ENCODE data around the gene IFNLR1. TPM values are rescaled to one million over a fixed set of nuclear protein-coding genes. Genes with fewer than 3 reads are reported as not detected.

IFNLR1 gene
- total RNA-seq, 1 experiment from 2014 or later, result 9.6 TPM

GRCh38 chr1:24210195-24210627 lies 23.1 kb upstream of the IFNLR1 start:
- Histone ChIP-seq H3K23me2 (ENCODE audit: insufficient read length, low read depth, low read length, poor library complexity, severe bottlenecking) (no peaks in the 10 kb centered on the region), H3K4ac (ENCODE audit: low read depth, low read length) (no peak overlapping the region), H3K56ac (ENCODE audit: insufficient read length, low read depth, low read length) (no peak overlapping the region), H2BK12ac (ENCODE audit: insufficient read length, low read depth, low read length) (no peak overlapping the region), H2BK20ac (ENCODE audit: low read depth, low read length, poor library complexity, severe bottlenecking) (no peak overlapping the region), H4K91ac (ENCODE audit: insufficient read length, low read depth, low read length) (no peak overlapping the region), H3K23ac (ENCODE audit: insufficient read length, low read depth, low read length) (no peak overlapping the region), H3K4me1 (ENCODE audit: insufficient read depth, low read length) (no peaks in the 10 kb centered on the region; the same call in 1 of the 2 replicates), H3K18ac (ENCODE audit: insufficient read length, low read depth, low read length) (no peak overlapping the region), H3K9ac (ENCODE audit: extremely low read depth, insufficient read length, low read length) (no peak overlapping the region), H4K8ac (replicated peaks; ENCODE audit: insufficient read length, low read depth, low read length) (no peak overlapping the region), H3K79me1 (ENCODE audit: insufficient read depth, low read depth, low read length, poor library complexity, severe bottlenecking) (no peaks in the 10 kb centered on the region), H3K9me3 (ENCODE audit: control insufficient read depth, low read depth, low read length) (no peaks in the 10 kb centered on the region), H3K27me3 (ENCODE audit: insufficient read depth, low read length) (no peaks in the 10 kb centered on the region), H3T11ph (ENCODE audit: low read length) (no peak overlapping the region), H3K14ac (ENCODE audit: insufficient read depth, low read length) (no peak overlapping the region), H3K79me2 (ENCODE audit: insufficient read depth, low read length) (no peaks in the 10 kb centered on the region), H2BK15ac (ENCODE audit: low read depth, low read length) (no peak overlapping the region), H2BK5ac (ENCODE audit: insufficient read length, low read length) (no peak overlapping the region), H3K27ac (ENCODE audit: insufficient read length, low read depth, low read length) (no peak overlapping the region), H2AK5ac (ENCODE audit: insufficient read length, low read length) (no peak overlapping the region), H4K5ac (ENCODE audit: insufficient read length, low read depth, low read length) (no peak overlapping the region), H4K20me1 (ENCODE audit: control insufficient read depth, insufficient read depth, insufficient read length) (peaks cover 2% of the 10 kb centered on the region), H2AFZ (ENCODE audit: low read length) (no peak overlapping the region), H3K4me2 (ENCODE audit: insufficient read depth, insufficient read length, low read length) (no peak overlapping the region), H2BK120ac (ENCODE audit: low read depth, low read length, poor library complexity, severe bottlenecking) (no peak overlapping the region)
- H3K4me3 Mint-ChIP-seq, result no peak overlapping the region
- H3K27ac Mint-ChIP-seq, result no peak overlapping the region; a peak in 2 of 7 replicates
- H3K36me3 Mint-ChIP-seq (ENCODE audit: insufficient read depth in 1 of 3, low read depth in 3 of 3), result no peaks in the 10 kb centered on the region
- H3K9me3 Mint-ChIP-seq, result peaks cover 0 to 10% of the 10 kb centered on the region in 2 experiments; a peak in 3 of 5 replicates
- no peak for TF ChIP-seq CTCF (conservative IDR thresholded peaks at IDR 0.05)
- peaks cover 5% of the 10 kb centered on the region for H3K27me3 Mint-ChIP-seq (ENCODE audit: low read depth)
- no CpG with 5 or more reads among the region's 10 CpGs for WGBS (ENCODE audit: extremely low coverage, insufficient read length, low lambda C conversion rate)
- H3K4me1 Mint-ChIP-seq, result peaks cover under 1 to 17% of the 10 kb centered on the region in 2 experiments; a peak in 3 of 4 replicates
- DNase-seq, result no peak

All from H9 (cell line).